Measurements from ENCODE around the gene FOXQ1. TPM values are rescaled to one million over a fixed set of nuclear protein-coding genes. Genes with fewer than 3 reads are reported as not detected.

FOXQ1 gene
- total and polyA plus RNA-seq, 2 of the 13 experiments (the other 11 are each of a cell fraction or from before 2014, with no cell fraction given), result 35.2 to 39.8 TPM

DNA sequence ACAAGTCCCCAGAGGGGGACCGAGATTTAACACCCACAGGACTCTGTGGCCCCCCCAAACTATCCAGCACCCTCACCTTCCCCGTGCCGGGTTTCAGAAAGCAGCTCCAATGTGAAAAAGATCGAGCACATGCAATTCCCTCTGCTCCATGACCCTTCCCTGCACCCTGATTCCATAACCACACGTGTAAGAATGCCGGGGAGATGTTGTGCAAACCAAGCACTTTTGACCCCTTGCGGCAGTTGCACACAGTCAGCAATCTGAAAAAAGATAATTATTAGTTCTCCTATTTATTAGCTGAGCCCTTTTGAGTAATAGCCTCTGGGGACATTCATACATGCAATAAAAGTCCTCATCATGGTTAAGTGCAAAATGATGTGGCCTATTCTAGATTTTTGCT, 13.0 kb downstream of the FOXQ1 start (continued):
- TF ChIP-seq, protein P1, sequence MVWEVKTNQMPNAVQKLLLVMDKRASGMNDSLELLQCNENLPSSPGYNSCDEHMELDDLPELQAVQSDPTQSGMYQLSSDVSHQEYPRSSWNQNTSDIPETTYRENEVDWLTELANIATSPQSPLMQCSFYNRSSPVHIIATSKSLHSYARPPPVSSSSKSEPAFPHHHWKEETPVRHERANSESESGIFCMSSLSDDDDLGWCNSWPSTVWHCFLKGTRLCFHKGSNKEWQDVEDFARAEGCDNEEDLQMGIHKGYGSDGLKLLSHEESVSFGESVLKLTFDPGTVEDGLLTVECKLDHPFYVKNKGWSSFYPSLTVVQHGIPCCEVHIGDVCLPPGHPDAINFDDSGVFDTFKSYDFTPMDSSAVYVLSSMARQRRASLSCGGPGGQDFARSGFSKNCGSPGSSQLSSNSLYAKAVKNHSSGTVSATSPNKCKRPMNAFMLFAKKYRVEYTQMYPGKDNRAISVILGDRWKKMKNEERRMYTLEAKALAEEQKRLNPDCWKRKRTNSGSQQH (CRISPR knock-in tag; IDR thresholded peaks at IDR 0.05; ENCODE audit: low read depth), result 0 out of 2 replicates have a peak, but pooled peaks have one; percentile 15
- TF ChIP-seq WIZ (CRISPR knock-in tag; IDR thresholded peaks at IDR 0.05) (no peak), ZNF629 (CRISPR knock-in tag; conservative IDR thresholded peaks at IDR 0.05) (no peak), SRY (CRISPR knock-in tag; IDR thresholded peaks at IDR 0.05) (no peak), KDM5B (CRISPR knock-in tag; IDR thresholded peaks at IDR 0.05; ENCODE audit: borderline replicate concordance) (no peak), KLF11 (CRISPR knock-in tag; IDR thresholded peaks at IDR 0.05) (no peak), HMG20A (CRISPR knock-in tag; IDR thresholded peaks at IDR 0.05; ENCODE audit: borderline replicate concordance) (peak; percentile 39; the same call in 1 of the 2 replicates), ESRRA (CRISPR knock-in tag; IDR thresholded peaks at IDR 0.05; ENCODE audit: low read depth) (no peak), HNF4G (IDR thresholded peaks at IDR 0.05; ENCODE audit: borderline replicate concordance, low read depth, low read length) (peak; percentile 68; the same call in 1 of the 2 replicates), HNF4G (CRISPR knock-in tag; IDR thresholded peaks at IDR 0.05; ENCODE audit: borderline replicate concordance, low read depth) (no peak), U2AF2 (IDR thresholded peaks at IDR 0.05; ENCODE audit: low read depth, low read length) (no peak), PCBP1 (IDR thresholded peaks at IDR 0.05; ENCODE audit: borderline replicate concordance, low read depth, low read length) (no peak), SIX4 (CRISPR knock-in tag; IDR thresholded peaks at IDR 0.05) (no peak), NFKB2 (CRISPR knock-in tag; IDR thresholded peaks at IDR 0.05; ENCODE audit: borderline replicate concordance) (peak; percentile 35; the same call in 1 of the 2 replicates), ZNF775 (CRISPR knock-in tag; IDR thresholded peaks at IDR 0.05; ENCODE audit: borderline replicate concordance) (no peak), SRSF1 (optimal IDR thresholded peaks at IDR 0.05; ENCODE audit: low read depth, low read length) (no peak), NCOR1 (IDR thresholded peaks at IDR 0.05; ENCODE audit: borderline replicate concordance, low read length) (no peak), DPF2 (CRISPR knock-in tag; IDR thresholded peaks at IDR 0.05; ENCODE audit: borderline replicate concordance, low read depth) (peak; percentile 46; the same call in 1 of the 2 replicates)
- TF ChIP-seq, protein P2, sequence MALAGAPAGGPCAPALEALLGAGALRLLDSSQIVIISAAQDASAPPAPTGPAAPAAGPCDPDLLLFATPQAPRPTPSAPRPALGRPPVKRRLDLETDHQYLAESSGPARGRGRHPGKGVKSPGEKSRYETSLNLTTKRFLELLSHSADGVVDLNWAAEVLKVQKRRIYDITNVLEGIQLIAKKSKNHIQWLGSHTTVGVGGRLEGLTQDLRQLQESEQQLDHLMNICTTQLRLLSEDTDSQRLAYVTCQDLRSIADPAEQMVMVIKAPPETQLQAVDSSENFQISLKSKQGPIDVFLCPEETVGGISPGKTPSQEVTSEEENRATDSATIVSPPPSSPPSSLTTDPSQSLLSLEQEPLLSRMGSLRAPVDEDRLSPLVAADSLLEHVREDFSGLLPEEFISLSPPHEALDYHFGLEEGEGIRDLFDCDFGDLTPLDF (CRISPR knock-in tag; IDR thresholded peaks at IDR 0.05), result no peak
- TF ChIP-seq, protein P3, sequence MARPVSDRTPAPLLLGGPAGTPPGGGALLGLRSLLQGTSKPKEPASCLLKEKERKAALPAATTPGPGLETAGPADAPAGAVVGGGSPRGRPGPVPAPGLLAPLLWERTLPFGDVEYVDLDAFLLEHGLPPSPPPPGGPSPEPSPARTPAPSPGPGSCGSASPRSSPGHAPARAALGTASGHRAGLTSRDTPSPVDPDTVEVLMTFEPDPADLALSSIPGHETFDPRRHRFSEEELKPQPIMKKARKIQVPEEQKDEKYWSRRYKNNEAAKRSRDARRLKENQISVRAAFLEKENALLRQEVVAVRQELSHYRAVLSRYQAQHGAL (CRISPR knock-in tag; IDR thresholded peaks at IDR 0.05; ENCODE audit: not compliant biosample characterization), result no peak
- TF ChIP-seq, protein P4, sequence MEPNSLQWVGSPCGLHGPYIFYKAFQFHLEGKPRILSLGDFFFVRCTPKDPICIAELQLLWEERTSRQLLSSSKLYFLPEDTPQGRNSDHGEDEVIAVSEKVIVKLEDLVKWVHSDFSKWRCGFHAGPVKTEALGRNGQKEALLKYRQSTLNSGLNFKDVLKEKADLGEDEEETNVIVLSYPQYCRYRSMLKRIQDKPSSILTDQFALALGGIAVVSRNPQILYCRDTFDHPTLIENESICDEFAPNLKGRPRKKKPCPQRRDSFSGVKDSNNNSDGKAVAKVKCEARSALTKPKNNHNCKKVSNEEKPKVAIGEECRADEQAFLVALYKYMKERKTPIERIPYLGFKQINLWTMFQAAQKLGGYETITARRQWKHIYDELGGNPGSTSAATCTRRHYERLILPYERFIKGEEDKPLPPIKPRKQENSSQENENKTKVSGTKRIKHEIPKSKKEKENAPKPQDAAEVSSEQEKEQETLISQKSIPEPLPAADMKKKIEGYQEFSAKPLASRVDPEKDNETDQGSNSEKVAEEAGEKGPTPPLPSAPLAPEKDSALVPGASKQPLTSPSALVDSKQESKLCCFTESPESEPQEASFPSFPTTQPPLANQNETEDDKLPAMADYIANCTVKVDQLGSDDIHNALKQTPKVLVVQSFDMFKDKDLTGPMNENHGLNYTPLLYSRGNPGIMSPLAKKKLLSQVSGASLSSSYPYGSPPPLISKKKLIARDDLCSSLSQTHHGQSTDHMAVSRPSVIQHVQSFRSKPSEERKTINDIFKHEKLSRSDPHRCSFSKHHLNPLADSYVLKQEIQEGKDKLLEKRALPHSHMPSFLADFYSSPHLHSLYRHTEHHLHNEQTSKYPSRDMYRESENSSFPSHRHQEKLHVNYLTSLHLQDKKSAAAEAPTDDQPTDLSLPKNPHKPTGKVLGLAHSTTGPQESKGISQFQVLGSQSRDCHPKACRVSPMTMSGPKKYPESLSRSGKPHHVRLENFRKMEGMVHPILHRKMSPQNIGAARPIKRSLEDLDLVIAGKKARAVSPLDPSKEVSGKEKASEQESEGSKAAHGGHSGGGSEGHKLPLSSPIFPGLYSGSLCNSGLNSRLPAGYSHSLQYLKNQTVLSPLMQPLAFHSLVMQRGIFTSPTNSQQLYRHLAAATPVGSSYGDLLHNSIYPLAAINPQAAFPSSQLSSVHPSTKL (CRISPR knock-in tag; IDR thresholded peaks at IDR 0.05), result peak; percentile 60; the same call in 1 of the 2 replicates
- TF ChIP-seq, protein P5, sequence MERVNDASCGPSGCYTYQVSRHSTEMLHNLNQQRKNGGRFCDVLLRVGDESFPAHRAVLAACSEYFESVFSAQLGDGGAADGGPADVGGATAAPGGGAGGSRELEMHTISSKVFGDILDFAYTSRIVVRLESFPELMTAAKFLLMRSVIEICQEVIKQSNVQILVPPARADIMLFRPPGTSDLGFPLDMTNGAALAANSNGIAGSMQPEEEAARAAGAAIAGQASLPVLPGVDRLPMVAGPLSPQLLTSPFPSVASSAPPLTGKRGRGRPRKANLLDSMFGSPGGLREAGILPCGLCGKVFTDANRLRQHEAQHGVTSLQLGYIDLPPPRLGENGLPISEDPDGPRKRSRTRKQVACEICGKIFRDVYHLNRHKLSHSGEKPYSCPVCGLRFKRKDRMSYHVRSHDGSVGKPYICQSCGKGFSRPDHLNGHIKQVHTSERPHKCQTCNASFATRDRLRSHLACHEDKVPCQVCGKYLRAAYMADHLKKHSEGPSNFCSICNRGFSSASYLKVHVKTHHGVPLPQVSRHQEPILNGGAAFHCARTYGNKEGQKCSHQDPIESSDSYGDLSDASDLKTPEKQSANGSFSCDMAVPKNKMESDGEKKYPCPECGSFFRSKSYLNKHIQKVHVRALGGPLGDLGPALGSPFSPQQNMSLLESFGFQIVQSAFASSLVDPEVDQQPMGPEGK (CRISPR knock-in tag; IDR thresholded peaks at IDR 0.05), result no peak; the same call in 1 of the 2 replicates
